Immature natural killer cell (primary cell): ENCODE data around the gene PCK1. TPM values are rescaled to one million over a fixed set of nuclear protein-coding genes. Genes with fewer than 3 reads are reported as not detected.

Experiments used
- DNase-seq, 3 donors: peaks; one replicate each; pipeline ENCODE4 v3.0.0; 2022; ENCODE audit warnings: mixed read lengths in 1 of 3
- H3K27ac Mint-ChIP-seq, 6 donors: one replicate each; pipeline ENCODE4 v1.8.0; 2020; ENCODE audit warnings: mixed read lengths in 6 of 6, mild to moderate bottlenecking in 5 of 6, inconsistent platforms in 4 of 6, moderate library complexity in 3 of 6
- H3K27me3 Mint-ChIP-seq, 3 donors: one replicate each; pipeline ENCODE4 v1.8.0; 2020 to 2021; ENCODE audit warnings: low read depth in 3 of 3, mild to moderate bottlenecking in 3 of 3, mixed read lengths in 3 of 3, moderate library complexity in 3 of 3, inconsistent platforms in 1 of 3
- H3K36me3 Mint-ChIP-seq, 3 donors: one replicate each; pipeline ENCODE4 v1.8.0; 2020; ENCODE audit warnings: mixed read lengths in 3 of 3, inconsistent platforms in 2 of 3, mild to moderate bottlenecking in 2 of 3
- H3K4me1 Mint-ChIP-seq, 2 donors: one replicate each; pipeline ENCODE4 v1.8.0; 2020; ENCODE audit warnings: inconsistent platforms in 2 of 2, mild to moderate bottlenecking in 2 of 2, mixed read lengths in 2 of 2, moderate library complexity in 1 of 2
- H3K4me3 Mint-ChIP-seq, 5 donors: one replicate each; pipeline ENCODE4 v1.8.0; 2020; ENCODE audit warnings: mild to moderate bottlenecking in 5 of 5, mixed read lengths in 5 of 5, inconsistent platforms in 3 of 5, moderate library complexity in 3 of 5
- H3K9me3 Mint-ChIP-seq, 6 donors: one replicate each; pipeline ENCODE4 v1.8.0; 2020; ENCODE audit warnings: mild to moderate bottlenecking in 6 of 6, mixed read lengths in 6 of 6, inconsistent platforms in 4 of 6, moderate library complexity in 3 of 6
- polyA plus RNA-seq, 3 donors: library from polyadenylated mRNA; unstranded; fragments of 300-500 nt; fragmentation: Illumina TruSeq; gene quantifications; one replicate each; pipeline ENCODE4 v1.2.3, GENCODE V29; 2021

PCK1 gene
- polyA plus RNA-seq, 3 donors from 2014 or later: not detected

DNA sequence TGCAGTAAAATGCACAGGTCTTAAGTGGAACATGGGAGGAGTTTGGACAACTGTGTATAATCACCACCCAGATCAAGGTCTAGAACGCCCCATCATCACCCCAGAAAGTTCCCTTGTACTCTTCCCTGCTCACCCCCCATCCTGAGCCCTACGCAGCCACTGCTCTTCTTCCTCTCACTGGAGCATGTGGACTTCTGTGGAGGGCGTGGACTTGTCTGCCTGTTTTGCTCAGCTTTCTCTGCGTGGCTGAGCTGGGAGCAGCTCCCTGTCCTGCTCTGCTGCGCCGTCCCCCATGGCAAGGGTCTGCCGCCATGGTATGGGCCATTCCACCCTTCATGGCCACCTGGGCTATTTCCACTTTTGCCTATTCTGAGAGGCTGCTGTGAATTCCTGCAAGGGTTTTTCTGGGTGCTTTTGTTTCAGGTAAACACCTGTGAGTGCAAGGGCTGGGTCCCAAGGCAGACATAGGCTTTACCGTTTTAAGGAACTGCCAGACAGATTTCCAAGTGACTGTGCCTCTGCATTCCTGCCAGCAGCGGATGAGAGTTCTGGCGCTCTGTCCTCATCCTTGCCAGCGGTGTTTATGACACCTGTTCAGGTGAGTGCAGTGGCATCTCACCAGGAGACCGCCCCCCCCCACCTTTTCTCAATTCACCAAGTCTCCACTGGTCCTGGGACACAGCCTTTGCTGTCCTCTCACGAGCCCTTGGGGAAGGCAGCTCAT lies 19.7 kb downstream of the PCK1 start:
- no peaks in the 10 kb centered on the region for H3K9me3 Mint-ChIP-seq
- no peaks in the 10 kb centered on the region for H3K4me1 Mint-ChIP-seq
- no peak overlapping the region for H3K27ac Mint-ChIP-seq
- no peak overlapping the region for H3K4me3 Mint-ChIP-seq
- H3K27me3 Mint-ChIP-seq: peaks cover 7 to 21% (median 16%) of the 10 kb centered on the region in 3 donors
- no peak for DNase-seq
- H3K36me3 Mint-ChIP-seq: no peaks in the 10 kb centered on the region

DNA sequence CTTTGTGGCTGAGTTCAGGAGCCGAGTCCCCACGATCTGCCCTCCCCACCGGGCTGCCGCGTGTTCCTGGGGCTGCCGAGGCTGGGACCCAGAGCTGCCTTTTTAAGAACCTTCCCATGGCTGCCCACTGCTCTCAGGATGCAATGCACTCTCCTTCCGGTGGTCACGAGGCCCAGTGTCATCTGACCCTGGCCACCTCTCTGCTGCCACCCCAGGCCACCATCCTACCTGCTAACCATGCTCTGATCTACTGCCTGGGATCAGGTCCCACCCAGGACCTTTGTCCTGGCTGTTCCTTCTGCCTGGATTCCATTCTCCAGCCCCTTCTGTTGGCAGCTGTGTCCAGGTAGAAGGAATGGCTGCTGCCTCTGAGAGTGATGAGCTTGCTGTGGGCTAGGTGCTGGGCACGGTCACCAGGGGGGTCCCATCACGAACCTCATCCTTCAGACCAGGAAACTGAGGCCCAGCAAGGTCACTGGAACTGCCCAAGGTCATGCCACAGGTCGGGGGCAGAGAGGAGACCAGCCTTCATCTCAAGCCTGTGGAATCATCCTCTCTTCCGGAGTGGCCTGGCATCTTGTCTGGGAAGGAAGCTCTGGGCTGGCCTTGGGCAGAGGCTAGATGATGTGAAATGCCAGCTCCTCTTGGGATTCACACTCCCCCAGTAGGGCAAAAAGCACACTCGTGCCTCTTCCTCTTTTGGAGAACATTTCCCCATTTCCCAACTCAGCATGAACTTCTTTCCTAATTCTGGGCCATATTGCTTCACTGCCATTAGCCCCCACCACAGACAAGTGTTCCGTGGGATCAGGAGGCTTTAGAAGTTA lies 20.5 kb downstream of the PCK1 start:
- Mint-ChIP-seq H3K9me3 (no peaks in the 10 kb centered on the region), H3K4me1 (no peaks in the 10 kb centered on the region), H3K36me3 (no peaks in the 10 kb centered on the region), H3K27me3 (peaks cover 7 to 21% (median 16%) of the 10 kb centered on the region in 3 donors), H3K27ac (no peak overlapping the region), H3K4me3 (no peak overlapping the region)
- no peak for DNase-seq

- H3K36me3 Mint-ChIP-seq: no peaks in the 10 kb centered on the region
- no peak for DNase-seq
- no peaks in the 10 kb centered on the region for H3K4me1 Mint-ChIP-seq
- no peak overlapping the region for H3K27ac Mint-ChIP-seq
- no peak overlapping the region for H3K4me3 Mint-ChIP-seq
- H3K27me3 Mint-ChIP-seq: peaks cover 7 to 21% (median 16%) of the 10 kb centered on the region in 3 donors
- H3K9me3 Mint-ChIP-seq: no peaks in the 10 kb centered on the region
Observed at GRCh38 chr20:57582029-57582378, 21.1 kb downstream of the PCK1 start.

DNA sequence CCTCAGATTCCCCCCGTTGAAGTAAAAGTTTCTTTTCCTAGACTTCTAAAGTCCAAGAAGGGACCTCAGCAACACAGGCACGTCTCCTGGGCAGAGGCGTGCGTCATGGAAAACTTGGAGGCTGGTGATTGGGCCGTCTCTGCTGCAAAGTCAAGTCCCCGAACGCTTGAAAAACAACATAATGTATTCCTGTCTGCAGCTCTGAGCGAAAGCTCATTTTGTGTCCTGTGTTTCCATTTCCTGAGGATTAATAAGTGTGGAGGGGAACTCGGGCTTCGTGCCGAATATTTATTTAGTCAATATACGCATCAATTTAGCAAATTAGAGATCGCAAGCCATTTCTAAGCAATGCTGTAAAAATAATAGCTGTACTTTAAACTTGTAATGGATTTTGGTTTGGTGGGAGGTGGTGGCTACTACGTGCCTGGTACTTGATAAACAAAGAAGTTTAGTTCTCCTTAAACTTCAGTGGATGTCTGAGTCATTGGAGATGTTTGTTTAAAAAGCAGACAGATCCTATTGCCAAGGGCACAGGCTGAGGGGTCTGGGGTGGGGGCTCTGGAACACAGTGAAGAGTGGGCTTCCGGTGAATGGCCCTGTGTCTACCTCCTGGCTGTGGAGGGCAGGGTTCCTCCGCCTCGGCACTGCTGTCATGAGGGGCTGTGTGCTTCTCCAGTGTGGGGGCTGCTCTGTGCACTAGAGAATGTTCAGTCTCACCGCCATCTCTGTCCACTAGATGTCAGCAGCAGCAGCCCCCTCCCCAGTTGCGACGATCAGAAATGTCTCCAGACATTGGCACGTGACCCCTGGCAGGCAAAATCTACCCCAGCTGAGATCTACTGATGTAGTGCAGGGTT lies 21.8 kb downstream of the PCK1 start:
- DNase-seq: no peak
- Mint-ChIP-seq H3K9me3 (no peaks in the 10 kb centered on the region), H3K4me1 (no peaks in the 10 kb centered on the region), H3K4me3 (no peak overlapping the region), H3K27me3 (peaks cover 7 to 21% (median 16%) of the 10 kb centered on the region in 3 donors), H3K27ac (no peak overlapping the region), H3K36me3 (no peaks in the 10 kb centered on the region)

- H3K27ac Mint-ChIP-seq: no peak overlapping the region
- H3K4me3 Mint-ChIP-seq: no peak overlapping the region
- peaks cover 7 to 21% (median 16%) of the 10 kb centered on the region in 3 donors for H3K27me3 Mint-ChIP-seq
- H3K9me3 Mint-ChIP-seq: peaks cover 0 to 3% (median 0%) of the 10 kb centered on the region in 6 donors
- H3K36me3 Mint-ChIP-seq: no peaks in the 10 kb centered on the region
- no peaks in the 10 kb centered on the region for H3K4me1 Mint-ChIP-seq
- no peak for DNase-seq
Observed at GRCh38 chr20:57583289-57584257, 22.7 kb downstream of the PCK1 start.

DNA sequence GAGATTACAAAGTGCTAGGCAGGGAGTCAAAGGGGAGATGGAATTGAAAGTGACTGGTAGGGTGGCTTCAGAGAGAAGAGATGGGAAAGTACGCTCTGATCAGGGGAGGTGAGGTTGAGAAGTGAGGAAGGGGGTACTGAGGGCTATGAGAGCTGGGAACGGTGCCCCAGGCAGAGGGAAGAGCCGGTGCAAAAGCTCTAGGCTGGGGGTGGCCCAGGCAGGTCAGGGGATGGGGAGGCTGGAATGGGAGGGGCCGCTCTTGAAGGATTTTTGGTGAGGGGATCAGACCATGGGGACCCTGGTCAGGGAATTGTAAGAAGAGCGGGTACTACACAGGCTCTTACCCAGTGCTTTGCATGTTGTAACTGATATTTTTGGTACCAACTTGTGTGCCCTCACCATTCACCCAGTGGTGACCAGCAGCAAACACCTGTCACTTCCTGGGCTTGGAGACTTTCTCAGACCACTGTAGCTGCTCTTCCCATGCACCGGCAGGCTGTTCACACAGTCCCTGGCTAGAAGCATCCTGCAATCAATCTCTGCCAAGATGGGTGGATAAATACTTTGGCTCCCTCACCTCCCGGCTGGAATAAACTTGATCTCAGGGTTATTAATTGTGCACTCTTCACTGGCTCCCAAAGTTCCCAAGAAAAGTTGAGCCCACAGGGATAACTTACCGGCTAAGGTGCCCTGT lies 24.0 kb downstream of the PCK1 start:
- peaks cover 7 to 16% (median 12%) of the 10 kb centered on the region in 3 donors for H3K27me3 Mint-ChIP-seq
- H3K9me3 Mint-ChIP-seq: peaks cover 0 to 3% (median 0%) of the 10 kb centered on the region in 6 donors
- H3K4me1 Mint-ChIP-seq: no peaks in the 10 kb centered on the region
- no peak overlapping the region for H3K27ac Mint-ChIP-seq
- DNase-seq: no peak
- H3K36me3 Mint-ChIP-seq: no peaks in the 10 kb centered on the region
- H3K4me3 Mint-ChIP-seq: no peak overlapping the region

DNA sequence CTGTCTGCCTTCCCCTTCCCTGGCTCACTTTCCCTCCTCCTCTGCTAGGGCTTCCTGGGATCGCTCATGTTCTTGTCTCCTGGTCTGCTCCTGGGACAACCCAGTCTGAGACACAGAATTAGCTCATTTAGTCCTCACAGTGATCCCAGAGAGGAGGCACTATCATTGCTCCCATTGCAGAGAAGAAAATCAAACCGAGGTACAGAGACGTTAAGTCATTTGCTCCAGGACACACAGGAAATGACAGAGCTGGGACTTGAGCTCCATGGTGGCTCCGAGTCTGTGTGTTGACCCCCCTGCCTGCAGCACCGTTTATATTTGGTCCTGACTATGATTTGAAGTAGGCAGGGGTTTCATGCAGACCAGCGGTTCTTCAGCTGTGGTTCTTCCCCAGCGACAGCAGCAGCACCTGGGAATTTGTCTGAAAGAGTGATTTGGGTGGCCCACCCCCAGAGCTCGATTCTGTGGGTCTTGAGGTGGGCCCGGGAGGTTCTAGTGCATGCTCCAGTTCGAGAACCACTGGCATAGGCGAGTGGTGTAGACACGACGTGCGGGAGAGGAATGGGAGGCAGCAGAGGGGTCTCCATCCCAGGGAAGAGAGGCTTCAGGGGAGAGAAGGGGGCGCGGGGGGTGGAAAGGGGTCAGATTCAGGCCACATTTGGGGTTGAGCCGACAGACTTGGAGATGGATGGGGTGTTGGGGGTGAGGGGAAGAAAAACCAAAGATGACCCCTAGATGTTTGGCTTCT lies 24.7 kb downstream of the PCK1 start:
- H3K4me1 Mint-ChIP-seq: no peaks in the 10 kb centered on the region
- H3K36me3 Mint-ChIP-seq: no peaks in the 10 kb centered on the region
- H3K9me3 Mint-ChIP-seq: peaks cover 0 to 3% (median 0%) of the 10 kb centered on the region in 6 donors
- no peak overlapping the region for H3K4me3 Mint-ChIP-seq
- peaks cover 7 to 14% (median 10%) of the 10 kb centered on the region in 3 donors for H3K27me3 Mint-ChIP-seq
- no peak for DNase-seq
- H3K27ac Mint-ChIP-seq: no peak overlapping the region

DNA sequence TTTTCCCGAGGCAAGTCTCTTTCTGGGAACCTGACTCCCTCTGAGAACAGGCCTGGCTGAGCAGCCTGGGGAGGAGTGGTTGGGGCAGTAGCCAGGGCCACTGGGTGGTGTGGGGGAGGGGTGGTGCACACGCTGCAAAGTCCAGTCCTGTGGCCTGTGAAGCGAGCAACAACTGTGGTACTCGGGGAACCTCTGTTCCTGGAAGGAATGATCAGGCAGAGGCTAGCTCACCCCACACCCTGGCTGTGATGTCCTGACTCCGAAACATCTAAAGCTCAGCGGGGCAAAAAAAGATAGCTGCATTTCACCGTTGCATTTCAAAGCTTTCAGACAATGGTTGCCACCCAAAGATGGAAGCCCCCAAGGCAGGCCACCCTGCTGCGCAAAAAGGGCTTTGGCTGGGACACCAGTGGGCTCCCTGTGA lies 25.5 kb downstream of the PCK1 start:
- DNase-seq: no peak
- Mint-ChIP-seq H3K27ac (no peak overlapping the region), H3K27me3 (peaks cover 7 to 12% (median 10%) of the 10 kb centered on the region in 3 donors), H3K4me3 (no peak overlapping the region), H3K4me1 (no peaks in the 10 kb centered on the region), H3K9me3 (peaks cover 0 to 3% (median 0%) of the 10 kb centered on the region in 6 donors), H3K36me3 (no peaks in the 10 kb centered on the region)

DNA sequence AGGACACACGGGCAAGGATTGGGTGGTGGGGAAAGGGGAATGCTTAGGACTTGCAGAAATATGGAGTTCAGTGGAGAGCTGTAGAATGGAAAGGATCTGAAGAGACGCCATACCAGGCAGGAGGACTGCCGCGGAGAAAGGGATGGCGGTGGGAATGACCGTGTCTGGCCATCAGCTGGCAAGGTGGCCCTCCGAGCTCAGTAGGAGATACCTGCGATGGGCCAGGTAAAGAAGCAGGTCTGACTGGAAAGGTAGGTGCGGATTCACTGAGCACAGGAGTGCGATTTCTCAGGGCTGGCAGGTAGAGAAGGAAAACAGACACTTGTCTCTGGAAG lies 26.0 kb downstream of the PCK1 start:
- no peaks in the 10 kb centered on the region for H3K36me3 Mint-ChIP-seq
- no peak for DNase-seq
- H3K4me1 Mint-ChIP-seq: no peaks in the 10 kb centered on the region
- H3K4me3 Mint-ChIP-seq: no peak overlapping the region
- no peak overlapping the region for H3K27ac Mint-ChIP-seq
- peaks cover 0 to 3% (median 0%) of the 10 kb centered on the region in 6 donors for H3K9me3 Mint-ChIP-seq
- H3K27me3 Mint-ChIP-seq: peaks cover 5 to 14% (median 10%) of the 10 kb centered on the region in 3 donors

DNA sequence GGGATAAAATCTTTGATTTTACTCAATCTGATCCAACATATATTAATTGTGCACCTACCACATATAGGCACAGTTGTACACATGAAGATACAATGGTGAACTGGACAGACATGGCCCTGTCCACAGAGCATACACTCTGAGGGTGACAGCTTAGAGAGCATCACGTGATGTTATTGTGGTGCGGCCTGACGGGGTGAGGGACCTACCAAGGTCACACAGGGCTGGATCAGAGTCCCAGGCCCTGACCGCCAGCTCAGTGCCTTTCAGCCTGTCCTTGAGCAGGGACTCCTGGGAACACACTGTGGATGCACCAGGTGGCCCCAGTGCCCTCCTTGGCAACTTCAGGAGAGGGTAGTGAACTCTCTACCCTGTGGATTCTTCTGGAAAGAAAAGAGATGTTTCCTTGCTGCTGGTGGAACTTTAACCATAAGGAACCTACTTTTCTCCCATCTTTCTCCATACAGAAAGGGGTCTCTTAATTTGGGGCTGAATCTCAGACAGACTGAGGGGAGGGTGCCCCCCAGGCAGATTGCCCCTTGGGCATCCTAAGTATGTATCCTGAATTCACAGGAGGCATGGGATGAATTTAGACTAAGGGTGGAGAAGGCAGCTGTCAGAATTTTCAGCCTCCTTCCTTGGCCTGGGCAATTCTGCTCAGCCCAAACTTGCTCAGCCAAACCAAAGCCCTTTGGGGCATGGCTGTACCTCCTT lies 26.5 kb downstream of the PCK1 start:
- H3K9me3 Mint-ChIP-seq: peaks cover 0 to 3% (median 0%) of the 10 kb centered on the region in 6 donors
- no peak for DNase-seq
- H3K27me3 Mint-ChIP-seq: peaks cover 5 to 10% (median 9%) of the 10 kb centered on the region in 3 donors
- H3K4me3 Mint-ChIP-seq: no peak overlapping the region
- no peaks in the 10 kb centered on the region for H3K4me1 Mint-ChIP-seq
- H3K27ac Mint-ChIP-seq: no peak overlapping the region
- no peaks in the 10 kb centered on the region for H3K36me3 Mint-ChIP-seq

DNA sequence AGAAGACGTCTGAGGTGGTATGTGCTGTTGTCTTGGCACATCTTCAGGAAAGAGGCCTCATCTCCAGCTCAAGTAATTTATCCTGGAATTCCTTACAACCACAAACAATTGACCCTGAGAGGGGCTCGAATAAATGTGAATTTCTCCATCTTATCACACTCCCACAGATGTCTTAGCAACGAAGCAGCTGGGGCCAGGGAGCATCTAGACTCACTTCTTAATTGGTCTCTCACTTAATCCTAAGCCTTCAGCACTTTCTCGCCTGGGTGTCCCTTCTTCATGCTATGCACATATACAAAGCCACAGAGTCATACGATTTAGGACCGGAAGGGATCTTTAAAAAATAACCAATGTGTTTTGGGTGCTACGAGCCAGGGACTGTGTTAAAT lies 27.1 kb downstream of the PCK1 start:
- no peak for DNase-seq
- peaks cover 0 to 3% (median 0%) of the 10 kb centered on the region in 6 donors for H3K9me3 Mint-ChIP-seq
- no peaks in the 10 kb centered on the region for H3K4me1 Mint-ChIP-seq
- H3K36me3 Mint-ChIP-seq: no peaks in the 10 kb centered on the region
- H3K27me3 Mint-ChIP-seq: peaks cover 4 to 10% (median 5%) of the 10 kb centered on the region in 3 donors
- H3K27ac Mint-ChIP-seq: no peak overlapping the region
- no peak overlapping the region for H3K4me3 Mint-ChIP-seq
